HepG2 (cell line): ENCODE results near the gene THADA. TPM values are rescaled to one million over a fixed set of nuclear protein-coding genes. Genes with fewer than 3 reads are reported as not detected.

ENCODE experiments used
- ATAC-seq: fragments of 200-7000 bp; cut with Tn5 transposase; 3 replicates; pipeline ENCODE4 v1.9.1; 2020; ENCODE audit warnings: mild to moderate bottlenecking, moderate library complexity
- BruUV-seq: library from RNA; stranded (reverse); fragments of 400-500 nt; replicated peaks from 2 replicates; lab custom pipeline; 2021; lab: Mats Ljungman, UMichigan
- CTCF ChIA-PET: fragments of 300-600 bp; formaldehyde crosslinking; extraction: SDS; loops from one replicate; lab custom pipeline; 2021; ENCODE audit warnings: low total read pairs, inconsistent platforms, low intra/inter-chr PET ratio; lab: Yijun Ruan, JAX
- POLR2A ChIA-PET: fragments of 350-600 bp; sonication (Branson Sonifier 250); formaldehyde crosslinking; loops from one replicate; lab custom pipeline; 2020; ENCODE audit warnings: antibody characterized with exemption, inconsistent platforms; lab: Yijun Ruan, JAX
- DNase-seq: peaks from one replicate; pipeline ENCODE4 v3.0.0-alpha.2; 2015; ENCODE audit warnings: low spot score
- FAIRE-seq: peaks from 3 replicates; lab custom pipeline; 2011; peaks lifted over from hg19 to GRCh38; lab: Jason Lieb, UNC
- H2AFZ ChIP-seq: one replicate; pipeline ENCODE4 v1.6.1; 2011; ENCODE audit warnings: low read length, inconsistent platforms
- H3K27ac ChIP-seq: fragments of 300-600 bp; 3 replicates; pipeline ENCODE4 v1.8.0; 2011; ENCODE audit warnings: mixed run types, mild to moderate bottlenecking, mixed read lengths, low read length, inconsistent platforms; ENCODE audit not compliant: insufficient read depth; ENCODE audit errors: extremely low read length
- H3K27me3 ChIP-seq, 2 experiments: fragments of 200-600 bp in 1 of 2; 2 replicates in 1 of 2; 3 replicates in 1 of 2; pipeline versions ENCODE4 v1.6.0 to v1.8.0; 2011; ENCODE audit warnings: low read length in 2 of 2, mild to moderate bottlenecking in 2 of 2, moderate library complexity in 2 of 2, inconsistent platforms in 1 of 2; ENCODE audit not compliant: insufficient read depth in 2 of 2, control insufficient read depth in 1 of 2
- H3K36me3 ChIP-seq, 2 experiments: fragments of 200-600 bp in 1 of 2; replicated peaks in 1 of 2; 2 replicates in 1 of 2; 3 replicates in 1 of 2; pipeline versions ENCODE4 v1.5.1 to v1.8.0; 2011; ENCODE audit warnings: low read length in 2 of 2, inconsistent platforms in 1 of 2; ENCODE audit not compliant: insufficient read depth in 2 of 2, control insufficient read depth in 1 of 2
- H3K4me1 ChIP-seq: 2 replicates; pipeline ENCODE4 v1.5.1; 2012; ENCODE audit warnings: low read length, inconsistent platforms; ENCODE audit not compliant: insufficient read depth
- H3K4me2 ChIP-seq: 2 replicates; pipeline ENCODE4 v1.6.0; 2011; ENCODE audit warnings: low read depth, low read length, inconsistent platforms
- H3K4me3 ChIP-seq, 3 experiments: fragments of 200-600 bp in 1 of 3; sonication (generic), shearing (Covaris generic) in 1 of 3; replicated peaks in 1 of 3; 2 replicates each; pipeline ENCODE4 v1.5.1; 2011 to 2016; ENCODE audit warnings: low read length in 3 of 3, inconsistent platforms in 2 of 3, low read depth in 2 of 3, mild to moderate bottlenecking in 2 of 3, control low read depth in 1 of 3, mixed read lengths in 1 of 3; ENCODE audit not compliant: insufficient read depth in 1 of 3
- H3K79me2 ChIP-seq: one replicate; pipeline ENCODE4 v1.6.1; 2011; ENCODE audit warnings: low read length, inconsistent platforms; ENCODE audit not compliant: insufficient read depth
- H3K9ac ChIP-seq: 2 replicates; pipeline ENCODE4 v1.6.0; 2011; ENCODE audit warnings: mild to moderate bottlenecking, low read depth, low read length, inconsistent platforms; ENCODE audit not compliant: insufficient read depth
- H3K9me3 ChIP-seq: 2 replicates; pipeline ENCODE4 v1.5.1; 2012; ENCODE audit warnings: mild to moderate bottlenecking, low read length
- H4K20me1 ChIP-seq: 2 replicates; pipeline ENCODE4 v1.6.0; 2011; ENCODE audit warnings: inconsistent platforms, mild to moderate bottlenecking, low read length, moderate library complexity; ENCODE audit not compliant: insufficient read depth
- DMTF1 ChIP-seq: sonication (generic); formaldehyde crosslinking; IDR thresholded peaks from 2 replicates; pipeline ENCODE4 v1.4.0; 2020; ENCODE audit warnings: mild to moderate bottlenecking, missing genetic modification reagents
- HNF4A ChIP-seq: sonication (generic); formaldehyde crosslinking; IDR thresholded peaks from 2 replicates; pipeline ENCODE4 v1.4.0; 2020; ENCODE audit warnings: missing genetic modification reagents
- JUN ChIP-seq: sonication (generic); formaldehyde crosslinking; IDR thresholded peaks from 2 replicates; pipeline ENCODE4 v1.4.0; 2020; ENCODE audit warnings: mild to moderate bottlenecking, missing genetic modification reagents
- NFYC ChIP-seq: IDR thresholded peaks from 2 replicates; pipeline ENCODE4 v1.6.1; 2016; ENCODE audit warnings: missing genetic modification reagents, missing compliant biosample characterization
- NR2F6 ChIP-seq, 2 experiments: IDR thresholded peaks; 2 replicates each; pipeline ENCODE4 v1.6.1; 2016; ENCODE audit warnings: antibody characterized with exemption in 1 of 2, mild to moderate bottlenecking in 1 of 2
- RELA ChIP-seq: sonication (generic); formaldehyde crosslinking; IDR thresholded peaks from 2 replicates; pipeline ENCODE4 v1.4.0; 2020; ENCODE audit warnings: missing genetic modification reagents
- RXRB ChIP-seq: IDR thresholded peaks from 2 replicates; pipeline ENCODE4 v1.6.1; 2016; ENCODE audit warnings: borderline replicate concordance, missing genetic modification reagents, missing compliant biosample characterization
- SALL2 ChIP-seq: sonication (generic); formaldehyde crosslinking; IDR thresholded peaks from 2 replicates; pipeline ENCODE4 v1.8.1; 2023; ENCODE audit warnings: mild to moderate bottlenecking, missing genetic modification reagents, inconsistent platforms
- TARDBP ChIP-seq: sonication (generic); formaldehyde crosslinking; IDR thresholded peaks from 2 replicates; pipeline ENCODE4 v1.8.0; 2022; ENCODE audit warnings: mild to moderate bottlenecking, missing genetic modification reagents
- U2AF1 ChIP-seq: fragments of 200-400 bp; formaldehyde crosslinking; optimal IDR thresholded peaks from 2 replicates; pipeline ENCODE3; 2017; ENCODE audit warnings: mild to moderate bottlenecking, low read depth, low read length
- ZNF562 ChIP-seq: sonication (generic); formaldehyde crosslinking; IDR thresholded peaks from 2 replicates; pipeline ENCODE4 v1.8.0; 2022; ENCODE audit warnings: missing genetic modification reagents, borderline replicate concordance
- ZNF792 ChIP-seq: IDR thresholded peaks from 2 replicates; pipeline ENCODE4 v1.6.1; 2016
- ZNF839 ChIP-seq: sonication (generic); formaldehyde crosslinking; IDR thresholded peaks from 2 replicates; pipeline ENCODE4 v1.4.0; 2020; ENCODE audit warnings: missing genetic modification reagents, mild to moderate bottlenecking, borderline replicate concordance
- ZSCAN30 ChIP-seq: sonication (generic); formaldehyde crosslinking; IDR thresholded peaks from 2 replicates; pipeline ENCODE4 v1.5.0; 2020; ENCODE audit warnings: mild to moderate bottlenecking, missing genetic modification reagents
- WGBS: methylation state at CpG from one replicate; pipeline ENCODE4 v1.1.6; 2017; ENCODE audit warnings: low lambda C conversion rate; 5-methylcytosine and 5-hydroxymethylcytosine counted together
- in situ Hi-C: cut with HindIII; loops from 2 replicates; pipeline ENCODE4 v1.10.0; 2017; ENCODE audit warnings: low pct_unique_long_range_greater_than_20kb; ENCODE audit not compliant: extremely low pct_ligation_motif_present
- intact Hi-C: fragments of 100-400 bp; cut with micrococcal nuclease; formaldehyde crosslinking; loops from one replicate; pipeline ENCODE4 v1.10.0; 2022; ENCODE audit not compliant: unreplicated experiment
- polyA plus RNA-seq, 8 experiments: library from polyadenylated mRNA; depleted of rRNA in 3 of 8; stranded (reverse) in 7 of 8; unstranded in 1 of 8; fragments of >200 nt; fragmentation: Illumina TruSeq in 4 of 8; extraction: Trizol in 4 of 8; gene quantifications; 2 replicates each; pipeline versions ENCODE4 v1.2.1 to v1.2.3, GENCODE V29; 2011 to 2016; ENCODE audit warnings: low read depth in 4 of 8, missing spikeins in 1 of 8, mixed read lengths in 1 of 8; ENCODE audit not compliant: insufficient read depth in 1 of 8
- total RNA-seq, 5 experiments: library from RNA; depleted of rRNA; stranded (reverse); fragments of >200 nt; fragmentation: Illumina TruSeq; extraction: Trizol; gene quantifications; 2 replicates each; pipeline ENCODE4 v1.2.3, GENCODE V29; 2016; ENCODE audit warnings: low read depth in 1 of 5
- TF ChIP-seq, protein P1 (sequence below): sonication (generic); formaldehyde crosslinking; IDR thresholded peaks from 2 replicates; pipeline ENCODE4 v1.8.1; 2023; ENCODE audit warnings: mild to moderate bottlenecking, missing genetic modification reagents
- TF ChIP-seq, protein P2 (sequence below): sonication (generic); formaldehyde crosslinking; IDR thresholded peaks from 2 replicates; pipeline ENCODE4 v1.4.0; 2020; ENCODE audit warnings: missing genetic modification reagents
- TF ChIP-seq, protein P3 (sequence below): sonication (generic); formaldehyde crosslinking; IDR thresholded peaks from 2 replicates; pipeline ENCODE4 v1.5.1; 2020; ENCODE audit warnings: missing genetic modification reagents, mild to moderate bottlenecking, borderline replicate concordance

THADA gene
- total and polyA plus RNA-seq, 2 of the 13 experiments (the other 11 are each of a cell fraction or from before 2014, with no cell fraction given): 12.7 to 21.7 TPM

- intact Hi-C loops: no loop called here
- DNase-seq: no peak
- H3K4me2 ChIP-seq: no peak overlapping the region
- ATAC-seq: peak; percentile 36; the same call in 1 of the 3 replicates
- no peaks in the 10 kb centered on the region for H3K79me2 ChIP-seq
- no TSS peak for BruUV-seq
- H3K9me3 ChIP-seq: no peaks in the 10 kb centered on the region
- no peak overlapping the region for H2AFZ ChIP-seq
- peaks cover 0 to 3% of the 10 kb centered on the region in 2 experiments; a peak in 2 of 5 replicates for H3K36me3 ChIP-seq
- peaks cover 19% of the 10 kb centered on the region for H3K4me1 ChIP-seq
- peak; percentile 58 for FAIRE-seq
- no peak overlapping the region for H3K4me3 ChIP-seq
- POLR2A ChIA-PET: interaction anchor here (1.6 kb wide), 1 partner anchor 115 kb away, joined by 4 read pairs; no protein-coding TSS in a partner anchor
- H3K9ac ChIP-seq: no peak overlapping the region
- CTCF ChIA-PET: no interaction called here
- WGBS: 93% methylated on average over 13 of the region's 13 CpGs
- H3K27me3 ChIP-seq: no peaks in the 10 kb centered on the region
- in situ Hi-C loops: no loop called here
- H3K27ac ChIP-seq: no peak overlapping the region
- H4K20me1 ChIP-seq: no peaks in the 10 kb centered on the region
- no peak for TF ChIP-seq U2AF1
- TF ChIP-seq ZNF792 (CRISPR knock-in tag): no peak
- TF ChIP-seq ZNF562 (CRISPR knock-in tag): no peak
- TF ChIP-seq, protein P1, sequence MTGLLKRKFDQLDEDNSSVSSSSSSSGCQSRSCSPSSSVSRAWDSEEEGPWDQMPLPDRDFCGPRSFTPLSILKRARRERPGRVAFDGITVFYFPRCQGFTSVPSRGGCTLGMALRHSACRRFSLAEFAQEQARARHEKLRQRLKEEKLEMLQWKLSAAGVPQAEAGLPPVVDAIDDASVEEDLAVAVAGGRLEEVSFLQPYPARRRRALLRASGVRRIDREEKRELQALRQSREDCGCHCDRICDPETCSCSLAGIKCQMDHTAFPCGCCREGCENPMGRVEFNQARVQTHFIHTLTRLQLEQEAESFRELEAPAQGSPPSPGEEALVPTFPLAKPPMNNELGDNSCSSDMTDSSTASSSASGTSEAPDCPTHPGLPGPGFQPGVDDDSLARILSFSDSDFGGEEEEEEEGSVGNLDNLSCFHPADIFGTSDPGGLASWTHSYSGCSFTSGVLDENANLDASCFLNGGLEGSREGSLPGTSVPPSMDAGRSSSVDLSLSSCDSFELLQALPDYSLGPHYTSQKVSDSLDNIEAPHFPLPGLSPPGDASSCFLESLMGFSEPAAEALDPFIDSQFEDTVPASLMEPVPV (CRISPR knock-in tag): no peak
- TF ChIP-seq JUN (CRISPR knock-in tag): no peak
- no peak for TF ChIP-seq SALL2 (CRISPR knock-in tag)
- TF ChIP-seq NFYC (CRISPR knock-in tag): no peak
- peak; percentile 32; the same call in 1 of the 2 replicates for TF ChIP-seq HNF4A (CRISPR knock-in tag)
- TF ChIP-seq TARDBP (CRISPR knock-in tag): no peak
- TF ChIP-seq NR2F6 (IDR thresholded peaks at IDR 0.05): peak; percentile 47
- no peak; the same call in 1 of the 2 replicates for TF ChIP-seq NR2F6 (CRISPR knock-in tag; IDR thresholded peaks at IDR 0.05)
- no peak for TF ChIP-seq ZNF839 (CRISPR knock-in tag)
- TF ChIP-seq ZSCAN30: no peak
- no peak for TF ChIP-seq RXRB (CRISPR knock-in tag)
- TF ChIP-seq, protein P2, sequence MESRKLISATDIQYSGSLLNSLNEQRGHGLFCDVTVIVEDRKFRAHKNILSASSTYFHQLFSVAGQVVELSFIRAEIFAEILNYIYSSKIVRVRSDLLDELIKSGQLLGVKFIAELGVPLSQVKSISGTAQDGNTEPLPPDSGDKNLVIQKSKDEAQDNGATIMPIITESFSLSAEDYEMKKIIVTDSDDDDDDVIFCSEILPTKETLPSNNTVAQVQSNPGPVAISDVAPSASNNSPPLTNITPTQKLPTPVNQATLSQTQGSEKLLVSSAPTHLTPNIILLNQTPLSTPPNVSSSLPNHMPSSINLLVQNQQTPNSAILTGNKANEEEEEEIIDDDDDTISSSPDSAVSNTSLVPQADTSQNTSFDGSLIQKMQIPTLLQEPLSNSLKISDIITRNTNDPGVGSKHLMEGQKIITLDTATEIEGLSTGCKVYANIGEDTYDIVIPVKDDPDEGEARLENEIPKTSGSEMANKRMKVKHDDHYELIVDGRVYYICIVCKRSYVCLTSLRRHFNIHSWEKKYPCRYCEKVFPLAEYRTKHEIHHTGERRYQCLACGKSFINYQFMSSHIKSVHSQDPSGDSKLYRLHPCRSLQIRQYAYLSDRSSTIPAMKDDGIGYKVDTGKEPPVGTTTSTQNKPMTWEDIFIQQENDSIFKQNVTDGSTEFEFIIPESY: peak; percentile 84
- TF ChIP-seq DMTF1 (CRISPR knock-in tag): no peak
- peak; percentile 62; the same call in 1 of the 2 replicates for TF ChIP-seq RELA
- TF ChIP-seq, protein P3, sequence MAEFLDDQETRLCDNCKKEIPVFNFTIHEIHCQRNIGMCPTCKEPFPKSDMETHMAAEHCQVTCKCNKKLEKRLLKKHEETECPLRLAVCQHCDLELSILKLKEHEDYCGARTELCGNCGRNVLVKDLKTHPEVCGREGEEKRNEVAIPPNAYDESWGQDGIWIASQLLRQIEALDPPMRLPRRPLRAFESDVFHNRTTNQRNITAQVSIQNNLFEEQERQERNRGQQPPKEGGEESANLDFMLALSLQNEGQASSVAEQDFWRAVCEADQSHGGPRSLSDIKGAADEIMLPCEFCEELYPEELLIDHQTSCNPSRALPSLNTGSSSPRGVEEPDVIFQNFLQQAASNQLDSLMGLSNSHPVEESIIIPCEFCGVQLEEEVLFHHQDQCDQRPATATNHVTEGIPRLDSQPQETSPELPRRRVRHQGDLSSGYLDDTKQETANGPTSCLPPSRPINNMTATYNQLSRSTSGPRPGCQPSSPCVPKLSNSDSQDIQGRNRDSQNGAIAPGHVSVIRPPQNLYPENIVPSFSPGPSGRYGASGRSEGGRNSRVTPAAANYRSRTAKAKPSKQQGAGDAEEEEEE (CRISPR knock-in tag): no peak
These were observed 253.7 kb downstream of the THADA start for GRCh38 chr2:43341959-43342757.
